HG02973 (cell line): ENCODE data around the gene SIVA1.
A peak's percentile ranks its signal among the peaks of the same experiment; 100 is the strongest.
"Not testable (repeated sequence)": the region's sequence is repeated elsewhere in the genome, so short reads cannot be mapped to it uniquely, and the experiment has no call there.

Experiments
- ATAC-seq: cut with Tn5 transposase; IDR thresholded peaks from one replicate; pipeline ENCODE4 v1.9.1; 2021; ENCODE audit warnings: moderate library complexity; ENCODE audit not compliant: unreplicated experiment

The SIVA1 gene

DNA sequence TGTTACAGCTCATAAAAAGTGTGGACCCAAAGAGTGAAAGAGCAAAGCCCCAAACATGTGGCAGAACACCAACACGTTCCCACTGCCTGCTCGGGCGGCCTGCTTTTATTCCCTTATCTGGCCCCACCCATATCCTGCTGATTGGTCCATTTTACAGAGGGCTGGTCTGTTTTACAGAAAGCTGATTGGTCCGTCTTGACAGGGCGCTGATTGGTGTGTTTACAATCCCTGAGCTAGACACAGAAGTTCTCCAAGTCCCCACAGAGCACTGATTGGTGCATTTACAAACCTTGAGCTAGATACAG, 2.2 kb upstream of the SIVA1 start:
- not testable (repeated sequence) for ATAC-seq

DNA sequence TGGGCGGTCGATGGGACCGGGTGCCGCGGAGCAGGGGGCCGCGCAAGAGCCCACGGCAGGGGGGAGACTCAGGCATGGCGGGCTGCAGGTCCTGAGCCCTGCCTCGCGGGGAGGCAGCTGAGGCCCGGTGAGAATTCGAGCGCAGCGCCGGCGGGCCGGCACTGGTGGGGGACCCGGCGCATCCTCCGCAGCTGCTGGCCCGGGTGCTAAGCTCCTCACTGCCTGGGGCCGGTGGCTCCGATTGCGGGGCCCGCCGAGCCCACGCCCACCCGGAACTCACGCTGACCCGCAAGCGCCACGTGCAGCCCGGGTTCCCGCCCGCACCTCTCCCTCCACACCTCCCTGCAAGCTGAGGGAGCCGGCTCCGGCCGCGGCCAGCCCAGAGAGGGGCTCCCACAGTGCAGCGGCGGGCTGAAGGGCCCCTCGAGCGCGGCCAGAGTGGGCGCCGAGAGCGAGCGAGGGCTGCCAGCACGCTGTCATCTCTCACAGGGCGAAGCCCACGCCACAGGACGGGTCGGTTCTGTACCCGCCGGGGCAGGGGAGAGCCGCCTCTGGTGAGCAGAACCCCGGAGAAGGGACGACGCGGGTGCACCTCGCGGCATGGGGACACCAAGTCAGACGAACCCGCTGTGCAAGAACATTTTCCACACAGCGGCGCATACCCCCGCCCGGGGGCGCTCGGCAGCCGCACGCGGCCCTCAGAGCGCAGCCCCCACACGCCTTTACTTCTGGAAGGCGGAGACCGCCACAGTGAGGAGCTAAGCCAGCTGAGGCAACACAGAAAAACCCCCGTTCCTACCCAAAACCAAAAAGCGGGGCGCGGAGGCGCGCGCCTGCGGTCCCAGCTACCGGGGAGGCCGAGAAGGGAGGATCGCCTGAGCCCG, 1.2 kb upstream of the SIVA1 start:
- ATAC-seq: no peak

GRCh38 chr14:104752423-104752734, 568 bp upstream of the SIVA1 start:
- ATAC-seq: peak; percentile 69

DNA sequence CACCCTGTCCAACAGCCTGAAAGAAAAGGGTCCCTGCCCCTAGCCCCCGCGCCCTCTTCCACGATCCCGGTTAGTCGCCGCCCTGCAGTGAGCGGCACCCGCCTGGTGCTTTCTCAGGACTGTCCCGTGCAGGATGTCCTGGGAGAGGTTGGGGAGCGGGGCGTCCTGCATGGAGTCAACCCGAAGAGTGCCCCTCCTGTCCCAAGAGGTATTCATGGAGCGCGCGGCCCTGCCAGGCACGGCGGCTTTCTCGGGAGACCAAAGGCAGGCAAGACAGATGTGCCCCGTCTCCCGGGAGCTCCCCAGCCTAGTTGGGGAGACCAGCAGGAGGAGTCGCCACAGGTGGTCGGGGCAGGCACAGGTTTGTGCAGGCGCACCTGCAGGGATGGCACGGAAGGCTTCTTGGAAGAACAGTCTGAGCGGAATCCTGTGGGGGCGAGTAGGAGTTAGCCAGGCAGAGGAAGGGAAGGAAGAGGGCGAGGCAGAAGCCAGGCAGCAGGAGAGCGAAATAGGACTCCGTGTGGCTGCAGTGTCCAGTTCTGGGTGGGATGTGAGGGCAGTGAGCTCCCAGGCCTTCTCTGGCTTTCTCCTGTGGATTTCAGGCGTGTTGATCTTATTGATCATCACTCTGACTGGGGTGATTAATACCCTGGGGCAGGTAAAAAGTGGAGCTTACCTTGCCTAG, 723 bp downstream of the SIVA1 start:
- ATAC-seq: no peak

DNA sequence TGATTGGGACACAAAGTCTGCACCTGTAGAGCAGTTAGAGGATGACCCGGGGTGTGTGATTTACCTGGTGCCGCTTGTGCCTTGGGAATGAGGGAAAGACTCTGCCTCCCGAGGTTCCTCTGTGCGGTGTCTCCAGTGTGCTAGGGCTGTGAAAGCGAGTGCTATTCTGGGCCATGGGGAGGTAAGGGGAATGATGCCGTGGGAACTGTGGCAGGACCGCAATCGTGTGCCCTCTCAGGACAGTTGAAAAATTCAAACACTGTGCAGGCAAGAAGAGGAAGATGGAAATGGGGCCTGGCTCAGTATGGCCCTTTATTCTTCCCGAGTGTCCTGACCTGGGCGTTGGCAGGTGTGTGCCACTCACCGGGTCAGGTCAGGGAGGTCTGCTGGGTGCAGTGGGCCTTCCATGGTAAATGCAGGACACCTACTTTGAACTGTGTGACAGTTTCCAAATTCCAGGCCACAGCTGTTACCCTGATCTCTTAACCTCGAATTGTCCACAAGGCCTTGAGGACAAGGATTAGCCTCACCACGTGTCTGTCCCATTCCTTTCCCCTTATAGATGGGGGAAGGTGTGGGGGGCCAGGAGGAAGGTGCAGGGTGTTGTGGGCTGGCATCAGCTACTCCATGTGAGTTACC, 1.4 kb downstream of the SIVA1 start:
- ATAC-seq: no peak

- ATAC-seq: no peak
These were observed 2.7 kb downstream of the SIVA1 start for GRCh38 chr14:104755621-104756020.

- ATAC-seq: no peak
These were observed 3.7 kb downstream of the SIVA1 start for GRCh38 chr14:104756477-104757237.

GRCh38 chr14:104757238-104757585, 4.3 kb downstream of the SIVA1 start:
- no peak for ATAC-seq

DNA sequence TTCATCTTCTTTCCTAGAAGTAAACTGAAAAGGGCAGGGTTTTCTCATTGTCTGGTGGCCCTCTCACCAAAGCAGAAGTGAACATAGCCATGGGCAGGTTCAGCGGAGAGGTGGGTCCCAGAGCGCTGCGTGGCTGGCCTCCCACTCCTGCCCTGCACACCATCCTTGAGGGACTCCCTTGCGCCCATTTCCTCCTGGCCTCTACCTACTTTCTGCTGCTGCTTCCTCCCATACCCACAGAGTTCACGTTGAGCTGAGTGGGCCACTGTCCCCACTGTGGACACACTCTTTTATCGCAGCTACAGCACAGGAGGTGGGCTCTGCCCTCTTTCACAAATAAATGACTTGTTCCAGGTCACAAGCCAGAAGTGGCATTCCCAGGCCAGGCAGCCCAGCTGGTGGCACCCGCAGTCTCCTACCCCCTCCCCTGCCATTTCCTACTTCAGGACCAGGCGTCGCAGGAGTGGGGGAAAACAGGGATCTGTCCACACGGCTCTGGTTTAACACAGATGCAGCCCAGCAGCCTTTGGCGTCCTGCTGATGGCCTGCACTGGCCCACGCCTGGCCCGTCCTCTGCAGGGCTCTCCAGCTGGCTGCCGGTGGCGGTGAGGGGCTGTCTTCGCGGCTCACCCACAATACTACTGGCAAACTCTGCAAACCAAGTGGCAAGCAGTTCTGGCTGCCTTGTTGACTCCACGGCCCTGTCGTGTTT, 4.9 kb downstream of the SIVA1 start:
- ATAC-seq: no peak

- ATAC-seq: no peak
These were observed 6.3 kb downstream of the SIVA1 start for GRCh38 chr14:104758981-104759969.

- ATAC-seq: no peak
These were observed 12.6 kb downstream of the SIVA1 start for GRCh38 chr14:104765517-104765916.

DNA sequence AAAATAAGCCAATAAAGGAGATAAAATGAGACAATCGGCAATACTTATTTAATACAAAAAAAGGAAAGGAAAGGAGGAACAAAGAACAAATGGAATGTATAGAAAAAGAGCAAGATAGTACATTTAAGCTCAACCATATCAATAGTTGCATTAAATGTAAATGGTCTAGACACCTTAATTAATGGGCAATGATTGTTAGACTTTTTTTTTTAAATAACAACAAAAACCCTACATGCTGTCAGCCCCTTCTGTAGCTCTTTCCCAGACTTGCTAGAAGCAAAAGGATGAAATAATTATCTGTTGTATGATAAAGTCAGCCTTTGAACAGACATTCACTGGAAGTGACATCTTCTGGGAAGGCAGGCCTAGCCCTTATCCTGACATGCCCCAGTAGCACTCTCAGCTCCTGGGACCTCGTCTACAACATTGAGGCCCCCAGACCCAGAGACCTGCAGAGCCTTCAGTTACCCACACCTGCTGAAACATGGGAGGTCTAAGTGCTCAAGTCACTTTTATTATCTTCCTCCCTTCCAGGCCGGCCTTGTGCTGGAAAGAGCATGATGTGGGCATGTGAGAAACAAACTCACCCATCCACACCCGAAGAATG, 13.4 kb downstream of the SIVA1 start:
- ATAC-seq: no peak

- ATAC-seq: no peak
These were observed 14.1 kb downstream of the SIVA1 start for GRCh38 chr14:104766863-104767633.

DNA sequence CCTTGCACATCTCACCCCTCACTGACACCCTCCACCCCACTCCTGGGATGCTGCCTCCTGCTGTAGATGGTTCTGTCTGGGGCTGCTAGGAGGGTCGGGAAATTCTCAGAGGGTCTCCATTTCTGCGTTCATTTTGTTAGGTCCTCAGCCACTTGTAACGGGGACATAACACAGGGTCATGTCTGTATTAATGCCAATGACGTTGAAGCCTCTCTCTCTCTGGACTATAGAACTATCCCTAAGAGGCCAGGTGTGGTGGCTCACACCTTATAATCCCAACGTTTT, 14.6 kb downstream of the SIVA1 start:
- no peak for ATAC-seq

- ATAC-seq: peak; percentile 79
These were observed 15.7 kb downstream of the SIVA1 start for GRCh38 chr14:104768437-104769323.

- ATAC-seq: no peak
These were observed 16.6 kb downstream of the SIVA1 start for GRCh38 chr14:104769324-104770071.

DNA sequence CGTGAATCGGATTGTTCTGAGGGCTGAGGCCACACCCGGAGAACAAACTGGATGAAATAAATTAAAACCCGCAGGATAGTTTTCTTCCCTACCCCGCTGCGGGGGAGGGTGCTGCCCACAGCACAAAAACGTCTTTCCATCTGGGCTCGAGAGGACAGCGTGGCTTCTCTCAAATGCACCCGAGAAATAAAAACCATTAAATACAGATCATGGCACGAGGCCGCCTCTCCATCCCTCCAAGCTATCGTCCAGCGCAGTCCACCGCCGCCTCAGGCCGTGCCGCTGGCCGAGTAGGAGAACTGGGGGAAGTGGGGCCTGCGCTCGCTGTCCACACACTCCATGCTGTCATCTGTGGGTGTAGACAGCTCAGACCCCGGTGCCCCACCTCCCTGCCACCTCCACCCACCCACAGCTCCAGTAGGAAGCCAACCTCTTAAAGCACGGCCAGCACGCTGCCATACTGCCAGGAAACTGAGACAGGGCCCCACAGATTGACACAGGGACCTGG, 17.2 kb downstream of the SIVA1 start:
- ATAC-seq: no peak
